HepG2 (cell line): ENCODE results near the gene SKI. TPM values are rescaled to one million over a fixed set of nuclear protein-coding genes. Genes with fewer than 3 reads are reported as not detected.

Experiments used
- ATAC-seq: fragments of 200-7000 bp; cut with Tn5 transposase; 3 replicates; pipeline ENCODE4 v1.9.1; 2020; ENCODE audit warnings: mild to moderate bottlenecking, moderate library complexity
- BruUV-seq: library from RNA; stranded (reverse); fragments of 400-500 nt; replicated peaks from 2 replicates; lab custom pipeline; 2021; lab: Mats Ljungman, UMichigan
- CTCF ChIA-PET: fragments of 300-600 bp; formaldehyde crosslinking; extraction: SDS; loops from one replicate; lab custom pipeline; 2021; ENCODE audit warnings: low total read pairs, inconsistent platforms, low intra/inter-chr PET ratio; lab: Yijun Ruan, JAX
- POLR2A ChIA-PET: fragments of 350-600 bp; sonication (Branson Sonifier 250); formaldehyde crosslinking; loops from one replicate; lab custom pipeline; 2020; ENCODE audit warnings: antibody characterized with exemption, inconsistent platforms; lab: Yijun Ruan, JAX
- DNase-seq: peaks from one replicate; pipeline ENCODE4 v3.0.0-alpha.2; 2015; ENCODE audit warnings: low spot score
- FAIRE-seq: peaks from 3 replicates; lab custom pipeline; 2011; peaks lifted over from hg19 to GRCh38; lab: Jason Lieb, UNC
- H2AFZ ChIP-seq: one replicate; pipeline ENCODE4 v1.6.1; 2011; ENCODE audit warnings: low read length, inconsistent platforms
- H3K27ac ChIP-seq: fragments of 300-600 bp; 3 replicates; pipeline ENCODE4 v1.8.0; 2011; ENCODE audit warnings: mixed run types, mild to moderate bottlenecking, mixed read lengths, low read length, inconsistent platforms; ENCODE audit not compliant: insufficient read depth; ENCODE audit errors: extremely low read length
- H3K27me3 ChIP-seq, 2 experiments: fragments of 200-600 bp in 1 of 2; 2 replicates in 1 of 2; 3 replicates in 1 of 2; pipeline versions ENCODE4 v1.6.0 to v1.8.0; 2011; ENCODE audit warnings: low read length in 2 of 2, mild to moderate bottlenecking in 2 of 2, moderate library complexity in 2 of 2, inconsistent platforms in 1 of 2; ENCODE audit not compliant: insufficient read depth in 2 of 2, control insufficient read depth in 1 of 2
- H3K36me3 ChIP-seq, 2 experiments: fragments of 200-600 bp in 1 of 2; replicated peaks in 1 of 2; 2 replicates in 1 of 2; 3 replicates in 1 of 2; pipeline versions ENCODE4 v1.5.1 to v1.8.0; 2011; ENCODE audit warnings: low read length in 2 of 2, inconsistent platforms in 1 of 2; ENCODE audit not compliant: insufficient read depth in 2 of 2, control insufficient read depth in 1 of 2
- H3K4me1 ChIP-seq: 2 replicates; pipeline ENCODE4 v1.5.1; 2012; ENCODE audit warnings: low read length, inconsistent platforms; ENCODE audit not compliant: insufficient read depth
- H3K4me2 ChIP-seq: 2 replicates; pipeline ENCODE4 v1.6.0; 2011; ENCODE audit warnings: low read depth, low read length, inconsistent platforms
- H3K4me3 ChIP-seq, 3 experiments: fragments of 200-600 bp in 1 of 3; sonication (generic), shearing (Covaris generic) in 1 of 3; replicated peaks in 1 of 3; 2 replicates each; pipeline ENCODE4 v1.5.1; 2011 to 2016; ENCODE audit warnings: low read length in 3 of 3, inconsistent platforms in 2 of 3, low read depth in 2 of 3, mild to moderate bottlenecking in 2 of 3, control low read depth in 1 of 3, mixed read lengths in 1 of 3; ENCODE audit not compliant: insufficient read depth in 1 of 3
- H3K79me2 ChIP-seq: one replicate; pipeline ENCODE4 v1.6.1; 2011; ENCODE audit warnings: low read length, inconsistent platforms; ENCODE audit not compliant: insufficient read depth
- H3K9ac ChIP-seq: 2 replicates; pipeline ENCODE4 v1.6.0; 2011; ENCODE audit warnings: mild to moderate bottlenecking, low read depth, low read length, inconsistent platforms; ENCODE audit not compliant: insufficient read depth
- H3K9me3 ChIP-seq: 2 replicates; pipeline ENCODE4 v1.5.1; 2012; ENCODE audit warnings: mild to moderate bottlenecking, low read length
- H4K20me1 ChIP-seq: 2 replicates; pipeline ENCODE4 v1.6.0; 2011; ENCODE audit warnings: inconsistent platforms, mild to moderate bottlenecking, low read length, moderate library complexity; ENCODE audit not compliant: insufficient read depth
- EZH2 ChIP-seq: conservative IDR thresholded peaks from 2 replicates; pipeline ENCODE4 v1.6.1; 2012; ENCODE audit warnings: mild to moderate bottlenecking, low read depth, low read length, moderate library complexity
- HNRNPLL ChIP-seq: fragments of 200-400 bp; formaldehyde crosslinking; IDR thresholded peaks from 2 replicates; pipeline ENCODE4 v1.6.1; 2017; ENCODE audit warnings: mild to moderate bottlenecking, low read depth, low read length; ENCODE audit not compliant: poor library complexity, severe bottlenecking
- NFE2L1 ChIP-seq: sonication (generic); formaldehyde crosslinking; IDR thresholded peaks from 2 replicates; pipeline ENCODE4 v1.4.0; 2020; ENCODE audit warnings: missing genetic modification reagents, mild to moderate bottlenecking, borderline replicate concordance
- ZNF687 ChIP-seq: sonication (generic); formaldehyde crosslinking; IDR thresholded peaks from 2 replicates; pipeline ENCODE4 v1.5.1; 2020; ENCODE audit warnings: mild to moderate bottlenecking, missing genetic modification reagents, moderate library complexity
- WGBS: methylation state at CpG from one replicate; pipeline ENCODE4 v1.1.6; 2017; ENCODE audit warnings: low lambda C conversion rate; 5-methylcytosine and 5-hydroxymethylcytosine counted together
- in situ Hi-C: cut with HindIII; loops from 2 replicates; pipeline ENCODE4 v1.10.0; 2017; ENCODE audit warnings: low pct_unique_long_range_greater_than_20kb; ENCODE audit not compliant: extremely low pct_ligation_motif_present
- intact Hi-C: fragments of 100-400 bp; cut with micrococcal nuclease; formaldehyde crosslinking; loops from one replicate; pipeline ENCODE4 v1.10.0; 2022; ENCODE audit not compliant: unreplicated experiment
- polyA plus RNA-seq, 8 experiments: library from polyadenylated mRNA; depleted of rRNA in 3 of 8; stranded (reverse) in 7 of 8; unstranded in 1 of 8; fragments of >200 nt; fragmentation: Illumina TruSeq in 4 of 8; extraction: Trizol in 4 of 8; gene quantifications; 2 replicates each; pipeline versions ENCODE4 v1.2.1 to v1.2.3, GENCODE V29; 2011 to 2016; ENCODE audit warnings: low read depth in 4 of 8, missing spikeins in 1 of 8, mixed read lengths in 1 of 8; ENCODE audit not compliant: insufficient read depth in 1 of 8
- total RNA-seq, 5 experiments: library from RNA; depleted of rRNA; stranded (reverse); fragments of >200 nt; fragmentation: Illumina TruSeq; extraction: Trizol; gene quantifications; 2 replicates each; pipeline ENCODE4 v1.2.3, GENCODE V29; 2016; ENCODE audit warnings: low read depth in 1 of 5

SKI gene
- total and polyA plus RNA-seq, 2 of the 13 experiments (the other 11 are each of a cell fraction or from before 2014, with no cell fraction given) = 4.7 to 6.9 TPM

- H3K4me1 ChIP-seq = peaks cover 84% of the 10 kb centered on the region
- no peaks in the 10 kb centered on the region for H3K79me2 ChIP-seq
- H3K4me3 ChIP-seq = no peak overlapping the region
- intact Hi-C loops = no loop called here
- ChIA-PET CTCF (no interaction called here), POLR2A (interaction anchor here (1.0 to 1.5 kb wide), 2 partner anchors 8 to 26 kb away, joined by 3 to 8 read pairs; no protein-coding TSS in a partner anchor)
- H4K20me1 ChIP-seq = no peaks in the 10 kb centered on the region
- in situ Hi-C loops = no loop called here
- H3K9me3 ChIP-seq = no peaks in the 10 kb centered on the region
- no peaks in the 10 kb centered on the region for H3K36me3 ChIP-seq
- no peak for DNase-seq
- H3K4me2 ChIP-seq = peak overlapping the region; percentile 24
- peaks cover 0 to 20% of the 10 kb centered on the region in 2 experiments; a peak in 4 of 5 replicates for H3K27me3 ChIP-seq
- no peak overlapping the region for H3K27ac ChIP-seq
- H2AFZ ChIP-seq = no peak overlapping the region
- BruUV-seq = no TSS peak
- no peak for ATAC-seq
- TF ChIP-seq HNRNPLL = peak; percentile 16
- no peak for TF ChIP-seq NFE2L1 (CRISPR knock-in tag)
- WGBS = 64% methylated on average over 12 of the region's 21 CpGs
- no peak overlapping the region for H3K9ac ChIP-seq
- no peak for FAIRE-seq
Measured at GRCh38 chr1:2200308-2200943, 27.7 kb upstream of the SKI start.

GRCh38 chr1:2201062-2201461, 27.1 kb upstream of the SKI start:
- Histone ChIP-seq H4K20me1 (no peaks in the 10 kb centered on the region), H3K9me3 (no peaks in the 10 kb centered on the region), H3K79me2 (no peaks in the 10 kb centered on the region), H3K9ac (no peak overlapping the region), H3K4me3 (no peak overlapping the region), H3K27ac (no peak overlapping the region), H3K4me2 (0 out of 2 replicates have a peak overlapping the region, but pooled peaks have one; percentile 24), H3K27me3 (peaks cover 0 to 20% of the 10 kb centered on the region in 2 experiments; a peak in 4 of 5 replicates), H3K4me1 (peaks cover 84% of the 10 kb centered on the region), H2AFZ (no peak overlapping the region), H3K36me3 (no peaks in the 10 kb centered on the region)
- TF ChIP-seq EZH2 (no peak), ZNF687 (CRISPR knock-in tag) (0 out of 2 replicates have a peak, but pooled peaks have one; percentile 11)
- in situ Hi-C loops = no loop called here
- 76% methylated on average over 12 of the region's 14 CpGs for whole genome bisulfite sequencing
- BruUV-seq = no TSS peak
- ChIA-PET POLR2A (interaction anchor here (1.0 to 8.5 kb wide), 2 partner anchors 26 to 29 kb away, joined by 3 to 178 read pairs; partner anchors contain the start of gene SKI), CTCF (no interaction called here)
- ATAC-seq (no peak), DNase-seq (no peak), FAIRE-seq (no peak)
- intact Hi-C loops = no loop called here
